Measurements from ENCODE around the gene CLDN10. TPM values are rescaled to one million over a fixed set of nuclear protein-coding genes. Genes with fewer than 3 reads are reported as not detected.

CLDN10 gene
- total and polyA plus RNA-seq, 2 of the 8 experiments (the other 6 are each of a cell fraction or from before 2014, with no cell fraction given) = 41.2 to 43.6 TPM

- TF ChIP-seq SP1 (IDR thresholded peaks at IDR 0.05; ENCODE audit: low read depth, low read length) (0 out of 2 replicates have a peak, but pooled peaks have one; percentile 40), CREB1 (IDR thresholded peaks at IDR 0.05) (no peak), HDAC2 (IDR thresholded peaks at IDR 0.05; ENCODE audit: borderline replicate concordance in 1 of 2, low read depth in 2 of 2, low read length in 2 of 2) (peak; percentile 54 to 73; a peak in 1 of 4 replicates), USF2 (IDR thresholded peaks at IDR 0.05; ENCODE audit: low read length) (no peak), TBP (IDR thresholded peaks at IDR 0.05; ENCODE audit: low read depth, low read length) (no peak; the same call in 1 of the 2 replicates), CTCF (IDR thresholded peaks at IDR 0.05; ENCODE audit: control extremely low read depth in 1 of 3, insufficient read depth in 1 of 3, low read depth in 1 of 3, low read length in 3 of 3) (peak; percentile 51 to 89 (median 75)), YY1 (IDR thresholded peaks at IDR 0.05; ENCODE audit: low read depth, low read length) (0 out of 2 replicates have a peak, but pooled peaks have one; percentile 7), SRF (IDR thresholded peaks at IDR 0.05; ENCODE audit: low read depth, low read length) (0 out of 2 replicates have a peak, but pooled peaks have one; percentile 12), SIRT6 (IDR thresholded peaks at IDR 0.05; ENCODE audit: low read length) (no peak), E2F6 (IDR thresholded peaks at IDR 0.05) (peak; percentile 52), SAP30 (IDR thresholded peaks at IDR 0.05; ENCODE audit: insufficient read depth, insufficient replicate concordance, low read length) (no peak), NANOG (IDR thresholded peaks at IDR 0.05; ENCODE audit: insufficient read depth, low read depth, low read length, poor library complexity, severe bottlenecking) (peak; percentile 17), RFX5 (IDR thresholded peaks at IDR 0.05; ENCODE audit: borderline replicate concordance, low read depth, low read length) (no peak), TAF1 (IDR thresholded peaks at IDR 0.05; ENCODE audit: low read depth, low read length) (peak; percentile 69)
These were observed at the start of gene CLDN10 (continued) for GRCh38 chr13:95552539-95553441.
